Measurements from ENCODE around the gene GALNT2.

Gene GALNT2

GRCh38 chr1:230149751-230150584 is 82.9 kb downstream of the GALNT2 start:
- DNase-seq, result peak; percentile 85

GRCh38 chr1:230150615-230151014 is 83.6 kb downstream of the GALNT2 start:
- no peak for DNase-seq

- DNase-seq, result no peak
Measured at GRCh38 chr1:230151924-230152468, 85.0 kb downstream of the GALNT2 start.

GRCh38 chr1:230152999-230153398 is 86.0 kb downstream of the GALNT2 start:
- DNase-seq, result no peak

- DNase-seq, result peak; percentile 63
Measured at GRCh38 chr1:230153641-230154296, 86.7 kb downstream of the GALNT2 start.

- no peak for DNase-seq
Measured at GRCh38 chr1:230155021-230155420, 88.0 kb downstream of the GALNT2 start.

GRCh38 chr1:230156068-230156467 is 89.0 kb downstream of the GALNT2 start:
- no peak for DNase-seq

- no peak for DNase-seq
Measured at GRCh38 chr1:230156536-230156935, 89.5 kb downstream of the GALNT2 start.

- no peak for DNase-seq
Measured at GRCh38 chr1:230157420-230158390, 90.7 kb downstream of the GALNT2 start.

GRCh38 chr1:230158415-230159291 is 91.6 kb downstream of the GALNT2 start:
- peak; percentile 67 for DNase-seq

- no peak for DNase-seq
Measured at GRCh38 chr1:230159580-230159979, 92.5 kb downstream of the GALNT2 start.

GRCh38 chr1:230160957-230161771 is 94.1 kb downstream of the GALNT2 start:
- DNase-seq, result no peak

- no peak for DNase-seq
Measured at GRCh38 chr1:230163205-230163604, 96.2 kb downstream of the GALNT2 start.

GRCh38 chr1:230163719-230164118 is 96.7 kb downstream of the GALNT2 start:
- DNase-seq, result no peak

GRCh38 chr1:230165536-230165935 is 98.5 kb downstream of the GALNT2 start:
- DNase-seq, result no peak

- no peak for DNase-seq
Measured at GRCh38 chr1:230166366-230167132, 99.5 kb downstream of the GALNT2 start.

- no peak for DNase-seq
Measured at GRCh38 chr1:230167419-230167852, 100.4 kb downstream of the GALNT2 start.

- no peak for DNase-seq
Measured at GRCh38 chr1:230169454-230170152, 102.6 kb downstream of the GALNT2 start.

- no peak for DNase-seq
Measured at GRCh38 chr1:230170153-230170547, 103.1 kb downstream of the GALNT2 start.
